Stimulated activated naive CD4-positive, alpha-beta T cell treated with Interleukin-2 at 50 U/mL for 16 hours (primary cell): ENCODE results near the gene FOXP1.

Experiments used
- DNase-seq: peaks from one replicate; lab custom pipeline; 2025; lab: John Stamatoyannopoulos, UW

Gene FOXP1

GRCh38 chr3:71428841-71429596 lies 154.5 kb downstream of the FOXP1 start:
- DNase-seq = no peak

GRCh38 chr3:71425491-71426071 lies 157.9 kb downstream of the FOXP1 start:
- no peak for DNase-seq

- no peak for DNase-seq
Observed at GRCh38 chr3:71423151-71423906, 160.2 kb downstream of the FOXP1 start.

GRCh38 chr3:71421820-71422566 lies 161.5 kb downstream of the FOXP1 start:
- peak; percentile 67 for DNase-seq

GRCh38 chr3:71421475-71421819 lies 162.1 kb downstream of the FOXP1 start:
- DNase-seq = no peak

GRCh38 chr3:71419369-71419768 lies 164.2 kb downstream of the FOXP1 start:
- no peak for DNase-seq

- DNase-seq = no peak
Observed at GRCh38 chr3:71417791-71418190, 165.7 kb downstream of the FOXP1 start.

- no peak for DNase-seq
Observed at GRCh38 chr3:71416876-71417275, 166.7 kb downstream of the FOXP1 start.

GRCh38 chr3:71415681-71416122 lies 167.8 kb downstream of the FOXP1 start:
- no peak for DNase-seq

GRCh38 chr3:71414189-71414927 lies 169.2 kb downstream of the FOXP1 start:
- DNase-seq = no peak

- no peak for DNase-seq
Observed at GRCh38 chr3:71413572-71413971, 170.0 kb downstream of the FOXP1 start.

GRCh38 chr3:71409352-71409751 lies 174.2 kb downstream of the FOXP1 start:
- no peak for DNase-seq

GRCh38 chr3:71408903-71409302 lies 174.6 kb downstream of the FOXP1 start:
- no peak for DNase-seq

- DNase-seq = no peak
Observed at GRCh38 chr3:71407823-71408222, 175.7 kb downstream of the FOXP1 start.

- DNase-seq = no peak
Observed at GRCh38 chr3:71406972-71407810, 176.3 kb downstream of the FOXP1 start.

- no peak for DNase-seq
Observed at GRCh38 chr3:71402911-71403310, 180.6 kb downstream of the FOXP1 start.

GRCh38 chr3:71402280-71402679 lies 181.2 kb downstream of the FOXP1 start:
- no peak for DNase-seq

- DNase-seq = no peak
Observed at GRCh38 chr3:71401695-71402231, 181.8 kb downstream of the FOXP1 start.

GRCh38 chr3:71400986-71401451 lies 182.5 kb downstream of the FOXP1 start:
- no peak for DNase-seq

GRCh38 chr3:71399478-71399877 lies 184.1 kb downstream of the FOXP1 start:
- no peak for DNase-seq
